Activated effector memory CD4-positive, alpha-beta T cell treated with anti-CD3 and anti-CD28 coated beads, Interleukin-2, amount 50 U/mL, for 16 hours (primary cell): ENCODE results near the gene LMNTD2.

Source experiments
- DNase-seq: peaks from one replicate; pipeline ENCODE4 v3.0.0-alpha.2; 2020

Gene LMNTD2

GRCh38 chr11:508956-509355, 51.6 kb downstream of the LMNTD2 start:
- DNase-seq = no peak

- no peak for DNase-seq
These were observed 52.6 kb downstream of the LMNTD2 start for GRCh38 chr11:507727-508515.

GRCh38 chr11:506995-507726, 53.4 kb downstream of the LMNTD2 start, which contains the start of gene RNH1:
RNH1 (minus strand) TSS chr11:507242; CDS start chr11:502162, 5,080 bp downstream.
- peak; percentile 100 for DNase-seq

- peak; percentile 99 for DNase-seq
These were observed 54.1 kb downstream of the LMNTD2 start for GRCh38 chr11:506238-506994.

GRCh38 chr11:504994-505344, 55.6 kb downstream of the LMNTD2 start:
- no peak for DNase-seq
